HS-5 (cell line): ENCODE results near the gene STX4.
"Not testable (repeated sequence)": the region's sequence is repeated elsewhere in the genome, so short reads cannot be mapped to it uniquely, and the experiment has no call there.

Source experiments
- DNase-seq: peaks from one replicate; pipeline ENCODE4 v3.0.0-alpha.2; 2012; ENCODE audit warnings: low read depth

The STX4 gene

GRCh38 chr16:30998852-30999761 is 34.3 kb upstream of the STX4 start:
- DNase-seq: no peak

GRCh38 chr16:31000671-31001382 is 32.5 kb upstream of the STX4 start:
- DNase-seq: no peak

GRCh38 chr16:31001507-31002249 is 31.7 kb upstream of the STX4 start:
- no peak for DNase-seq

GRCh38 chr16:31002250-31002700 is 31.1 kb upstream of the STX4 start:
- no peak for DNase-seq

GRCh38 chr16:31002862-31003341 is 30.5 kb upstream of the STX4 start:
- no peak for DNase-seq

- no peak for DNase-seq
These were observed 29.6 kb upstream of the STX4 start for GRCh38 chr16:31003744-31004143.

- no peak for DNase-seq
These were observed 28.7 kb upstream of the STX4 start for GRCh38 chr16:31004658-31005057.

GRCh38 chr16:31005350-31006085 is 27.8 kb upstream of the STX4 start:
- DNase-seq: no peak

GRCh38 chr16:31006086-31006385 is 27.3 kb upstream of the STX4 start:
- no peak for DNase-seq

GRCh38 chr16:31006589-31006988 is 26.8 kb upstream of the STX4 start:
- no peak for DNase-seq

GRCh38 chr16:31007684-31008083 is 25.7 kb upstream of the STX4 start:
- DNase-seq: no peak

- no peak for DNase-seq
These were observed 25.2 kb upstream of the STX4 start for GRCh38 chr16:31008149-31008548.

- DNase-seq: no peak
These were observed 24.8 kb upstream of the STX4 start for GRCh38 chr16:31008551-31008950.

GRCh38 chr16:31009120-31009519 is 24.2 kb upstream of the STX4 start:
- DNase-seq: no peak

- DNase-seq: no peak
These were observed 23.3 kb upstream of the STX4 start for GRCh38 chr16:31009894-31010584.

GRCh38 chr16:31010585-31011325 is 22.6 kb upstream of the STX4 start, which contains the start of gene STX1B:
STX1B (minus strand) TSS chr16:31010638; CDS start chr16:31010396, 242 bp downstream.
- DNase-seq: no peak

- not testable (repeated sequence) for DNase-seq
These were observed 21.5 kb upstream of the STX4 start for GRCh38 chr16:31011815-31012214.

- not testable (repeated sequence) for DNase-seq
These were observed 20.1 kb upstream of the STX4 start for GRCh38 chr16:31013292-31013691.

- no peak for DNase-seq
These were observed 17.3 kb upstream of the STX4 start for GRCh38 chr16:31016018-31016417.

GRCh38 chr16:31017756-31018155 is 15.6 kb upstream of the STX4 start:
- not testable (repeated sequence) for DNase-seq
